Stimulated activated CD8-positive, alpha-beta memory T cell treated with anti-CD3 and anti-CD28 coated beads, Interleukin-7, amount 100 ng/mL, for 4 hours (primary cell): ENCODE results near the gene IST1.
"Not testable (repeated sequence)": the region's sequence is repeated elsewhere in the genome, so short reads cannot be mapped to it uniquely, and the experiment has no call there.

Source experiments
- DNase-seq, 2 donors: peaks; one replicate each; pipeline ENCODE4 v3.0.0-alpha.2; 2020; ENCODE audit warnings: low read depth in 2 of 2

IST1 gene

GRCh38 chr16:71882505-71883167 lies 12.7 kb upstream of the IST1 start:
- peak; percentile 39 to 69 for DNase-seq

GRCh38 chr16:71883168-71883848 lies 12.0 kb upstream of the IST1 start:
- DNase-seq = peak in 1 of 2 donors; percentile 73

- DNase-seq = peak; percentile 48 to 66
Observed at GRCh38 chr16:71883849-71884638, 11.3 kb upstream of the IST1 start, which contains the start of gene ZNF821. TSS of gene ZNF821 (minus strand) at chr16:71884182. CDS start at chr16:71879946, 4,236 bp downstream.

GRCh38 chr16:71885261-71885650 lies 10.1 kb upstream of the IST1 start:
- DNase-seq = no peak

GRCh38 chr16:71889147-71889546 lies 6.2 kb upstream of the IST1 start:
- no peak for DNase-seq

- DNase-seq = no peak
Observed at GRCh38 chr16:71893888-71894228, 1.5 kb upstream of the IST1 start.

- no peak for DNase-seq
Observed at GRCh38 chr16:71894229-71894920, 956 bp upstream of the IST1 start.

GRCh38 chr16:71895679-71896365 lies 491 bp downstream of the IST1 start:
- peak in 1 of 2 donors; percentile 36 for DNase-seq

- DNase-seq = no peak
Observed at GRCh38 chr16:71896764-71897368, 1.5 kb downstream of the IST1 start.

- DNase-seq = no peak
Observed at GRCh38 chr16:71899171-71899570, 3.8 kb downstream of the IST1 start.

GRCh38 chr16:71902656-71903365 lies 7.5 kb downstream of the IST1 start:
- no peak for DNase-seq

GRCh38 chr16:71903608-71904007 lies 8.3 kb downstream of the IST1 start:
- DNase-seq = no peak

- DNase-seq = no peak
Observed at GRCh38 chr16:71904239-71904638, 8.9 kb downstream of the IST1 start.

GRCh38 chr16:71905765-71906164 lies 10.4 kb downstream of the IST1 start:
- DNase-seq = not testable (repeated sequence)

- no peak for DNase-seq
Observed at GRCh38 chr16:71911121-71911520, 15.8 kb downstream of the IST1 start.

GRCh38 chr16:71912534-71913275 lies 17.4 kb downstream of the IST1 start:
- no peak for DNase-seq

- DNase-seq = no peak
Observed at GRCh38 chr16:71914802-71915201, 19.5 kb downstream of the IST1 start.

GRCh38 chr16:71915350-71915749 lies 20.0 kb downstream of the IST1 start:
- no peak for DNase-seq

GRCh38 chr16:71916397-71916920 lies 21.1 kb downstream of the IST1 start:
- no peak for DNase-seq
